Measurements from ENCODE around the gene A1BG.

Gene A1BG

DNA sequence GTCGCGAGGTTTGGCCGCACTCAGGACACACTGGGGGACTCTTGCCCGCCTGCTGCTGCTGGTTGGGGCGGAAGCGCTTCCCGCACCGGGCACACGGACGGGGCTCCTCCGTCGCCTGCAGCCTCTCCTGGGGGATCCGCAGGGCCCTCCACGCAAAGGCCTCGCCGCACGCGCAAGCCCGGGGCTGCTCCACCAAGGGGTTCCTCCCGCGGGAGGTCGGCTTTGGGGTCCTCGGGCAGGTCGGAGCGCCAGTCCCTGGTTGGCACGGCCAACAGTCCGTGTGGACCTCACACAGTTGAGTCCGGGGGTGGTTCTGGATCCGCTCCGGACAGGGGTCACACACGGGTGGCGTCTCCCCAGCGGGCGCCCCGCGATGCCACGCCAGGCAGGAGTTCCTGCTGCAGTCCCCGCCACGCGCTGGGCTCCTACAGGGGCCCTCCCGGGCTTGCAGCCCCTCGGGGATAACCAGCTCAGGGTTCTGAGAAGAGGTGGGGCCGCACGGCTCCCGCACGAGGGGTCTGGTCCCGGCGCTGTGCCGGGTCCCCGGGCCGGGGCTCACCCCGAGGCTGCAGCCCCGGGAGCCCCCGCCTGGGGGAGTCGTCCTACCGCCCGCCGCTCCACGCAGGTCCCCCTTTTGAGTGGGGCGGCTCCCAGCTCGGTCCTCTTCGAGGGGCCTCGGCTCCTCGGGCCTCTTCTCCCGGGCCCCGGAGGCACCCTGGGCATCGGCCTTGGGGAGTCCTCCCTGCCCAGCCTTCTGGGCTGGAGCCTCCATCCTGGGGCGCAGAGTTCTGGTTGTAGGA lies 15.5 kb upstream of the A1BG start:
- TF ChIP-seq SIN3A (IDR thresholded peaks at IDR 0.05; ENCODE audit: borderline replicate concordance, insufficient read depth, low read length): no peak
- TF ChIP-seq TAF1 (IDR thresholded peaks at IDR 0.05; ENCODE audit: borderline replicate concordance, insufficient read depth, low read length): no peak
- no peak for TF ChIP-seq FOXP2 (optimal IDR thresholded peaks at IDR 0.05; ENCODE audit: borderline replicate concordance, extremely low read depth, extremely low read length, insufficient read depth)
- TF ChIP-seq REST (IDR thresholded peaks at IDR 0.05; ENCODE audit: insufficient read depth in 1 of 2, low read depth in 2 of 2, low read length in 2 of 2): no peak
- TF ChIP-seq POLR2AphosphoS5 (IDR thresholded peaks at IDR 0.05; ENCODE audit: low read depth, low read length): no peak

GRCh38 chr19:58367698-58368454 lies 14.6 kb upstream of the A1BG start:
- TF ChIP-seq POLR2AphosphoS5 (IDR thresholded peaks at IDR 0.05; ENCODE audit: low read depth, low read length) (no peak), FOXP2 (optimal IDR thresholded peaks at IDR 0.05; ENCODE audit: borderline replicate concordance, extremely low read depth, extremely low read length, insufficient read depth) (no peak), SIN3A (IDR thresholded peaks at IDR 0.05; ENCODE audit: borderline replicate concordance, insufficient read depth, low read length) (no peak), TAF1 (IDR thresholded peaks at IDR 0.05; ENCODE audit: borderline replicate concordance, insufficient read depth, low read length) (no peak), REST (IDR thresholded peaks at IDR 0.05; ENCODE audit: insufficient read depth in 1 of 2, low read depth in 2 of 2, low read length in 2 of 2) (no peak)

- TF ChIP-seq POLR2AphosphoS5 (IDR thresholded peaks at IDR 0.05; ENCODE audit: low read depth, low read length) (no peak), TAF1 (IDR thresholded peaks at IDR 0.05; ENCODE audit: borderline replicate concordance, insufficient read depth, low read length) (no peak), FOXP2 (optimal IDR thresholded peaks at IDR 0.05; ENCODE audit: borderline replicate concordance, extremely low read depth, extremely low read length, insufficient read depth) (no peak), SIN3A (IDR thresholded peaks at IDR 0.05; ENCODE audit: borderline replicate concordance, insufficient read depth, low read length) (no peak), REST (IDR thresholded peaks at IDR 0.05; ENCODE audit: insufficient read depth in 1 of 2, low read depth in 2 of 2, low read length in 2 of 2) (no peak)
Measured at GRCh38 chr19:58366585-58367430, 13.5 kb upstream of the A1BG start.

DNA sequence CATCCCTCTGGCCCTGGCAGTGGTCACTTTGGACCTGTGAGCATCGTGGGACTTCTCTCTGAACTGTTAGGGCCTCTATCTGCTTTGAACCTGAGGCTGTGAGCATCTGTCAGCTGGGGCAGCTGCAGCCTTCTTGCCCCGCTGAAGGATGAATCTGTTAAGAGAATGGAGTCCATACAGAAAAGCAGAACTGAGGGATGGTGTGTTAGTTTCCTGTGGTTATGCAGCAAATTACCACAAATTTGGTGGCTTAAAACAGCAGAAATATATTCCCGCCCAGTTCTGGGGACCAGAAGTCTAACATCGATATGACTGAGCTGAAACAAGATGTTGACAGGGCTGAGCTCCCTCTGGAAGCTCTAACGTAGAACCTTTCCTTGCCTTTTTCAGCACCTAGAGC lies 10.9 kb upstream of the A1BG start:
- TF ChIP-seq TAF1 (IDR thresholded peaks at IDR 0.05; ENCODE audit: borderline replicate concordance, insufficient read depth, low read length) (no peak), SIN3A (IDR thresholded peaks at IDR 0.05; ENCODE audit: borderline replicate concordance, insufficient read depth, low read length) (no peak), POLR2AphosphoS5 (IDR thresholded peaks at IDR 0.05; ENCODE audit: low read depth, low read length) (no peak), FOXP2 (optimal IDR thresholded peaks at IDR 0.05; ENCODE audit: borderline replicate concordance, extremely low read depth, extremely low read length, insufficient read depth) (no peak), REST (IDR thresholded peaks at IDR 0.05; ENCODE audit: insufficient read depth in 1 of 2, low read depth in 2 of 2, low read length in 2 of 2) (no peak)
